ENCODE measurements around the gene EPG5. TPM values are rescaled to one million over a fixed set of nuclear protein-coding genes. Genes with fewer than 3 reads are reported as not detected.
"Not testable (repeated sequence)": the region's sequence is repeated elsewhere in the genome, so short reads cannot be mapped to it uniquely, and the experiment has no call there.

Gene EPG5
- 21.3 and 22.5 TPM in 2 replicates for total RNA-seq

- intact Hi-C loops (cut with micrococcal nuclease), result loop anchor here (1.0 to 2.0 kb wide), 4 partner anchors 32 to 300 kb away; no protein-coding TSS in a partner anchor
These were observed at the start of gene EPG5 for GRCh38 chr18:45967007-45967706. TSS of gene EPG5 (minus strand) at chr18:45967329. CDS start at chr18:45967239, 90 bp downstream.

GRCh38 chr18:46013484-46014189, 46.5 kb upstream of the EPG5 start:
- intact Hi-C loops (cut with micrococcal nuclease), result no loop called here

- intact Hi-C loops (cut with micrococcal nuclease), result no loop called here
These were observed 43.5 kb upstream of the EPG5 start for GRCh38 chr18:46010676-46011075.

DNA sequence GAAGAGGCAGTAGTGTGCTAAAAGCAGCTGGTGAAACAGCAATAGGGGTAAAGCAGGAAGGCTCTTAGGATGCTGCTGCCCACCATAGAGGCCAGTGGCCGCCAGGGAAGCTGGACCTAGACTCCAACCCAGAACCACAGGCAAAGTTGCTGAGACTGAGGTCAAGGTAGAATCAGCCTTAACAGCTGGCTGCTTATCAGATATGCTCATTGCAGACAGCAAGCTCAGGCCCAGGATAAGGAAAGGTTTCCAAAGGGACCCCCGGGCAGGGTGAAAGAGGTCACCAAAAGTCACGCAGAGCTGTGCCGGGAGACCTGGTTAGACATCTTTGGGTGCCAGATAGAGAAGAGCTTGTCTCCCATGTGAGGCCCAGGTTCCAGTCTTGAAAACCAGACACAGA, 42.9 kb upstream of the EPG5 start:
- intact Hi-C loops (cut with micrococcal nuclease), result no loop called here

DNA sequence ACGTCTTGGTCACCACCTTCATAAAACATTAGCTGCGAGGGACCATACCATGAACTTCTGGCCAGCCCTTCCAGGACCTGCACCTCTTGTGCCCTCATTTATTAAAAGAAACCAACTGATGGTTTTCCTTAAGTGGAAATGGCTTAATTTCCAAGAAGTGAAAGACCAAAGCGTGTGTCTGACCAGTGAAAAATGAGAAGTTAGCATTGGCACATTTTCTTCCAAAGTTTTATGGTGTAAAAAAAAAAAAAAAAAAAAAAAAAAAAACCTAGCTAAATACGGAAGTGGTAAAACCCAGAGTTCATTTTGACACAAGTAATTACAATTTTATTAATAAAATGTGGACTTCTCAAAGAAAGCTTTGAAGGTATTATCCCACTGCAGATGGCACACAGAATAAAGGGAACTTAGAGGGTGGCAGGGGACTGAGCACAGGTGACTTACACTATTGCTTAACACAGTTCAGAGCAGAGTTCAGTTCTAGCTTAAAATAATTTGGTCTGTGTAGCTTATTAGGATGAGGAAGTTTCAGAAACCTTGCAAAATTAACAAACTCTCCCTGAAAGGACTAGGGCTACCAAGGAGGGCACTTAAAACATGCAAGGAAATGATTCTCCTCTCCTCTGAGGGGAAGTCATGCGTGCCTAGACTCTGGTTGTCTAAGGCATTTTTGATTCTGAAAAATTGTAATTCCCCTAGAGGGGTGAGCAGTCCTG, 42.2 kb upstream of the EPG5 start:
- intact Hi-C loops (cut with micrococcal nuclease), result no loop called here

DNA sequence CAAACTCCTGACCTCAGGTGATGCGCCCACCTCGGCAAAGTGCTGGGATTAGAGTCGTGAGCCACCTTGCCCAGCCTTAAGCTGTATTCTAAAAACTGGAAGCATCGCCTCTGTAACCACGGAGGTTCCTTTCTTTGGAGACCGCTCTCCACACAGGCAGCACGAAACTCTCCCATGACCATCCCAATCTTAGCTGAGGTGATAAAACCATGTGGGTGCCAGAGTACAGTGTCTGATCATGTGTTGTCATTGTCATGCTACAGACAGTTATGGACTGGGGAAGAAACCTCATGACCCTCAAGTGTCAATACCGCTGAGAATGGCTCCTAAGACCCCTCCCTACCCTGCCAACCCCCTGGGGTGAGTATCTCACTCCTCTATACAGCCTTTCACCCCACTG, 41.4 kb upstream of the EPG5 start:
- intact Hi-C loops (cut with micrococcal nuclease), result no loop called here

- intact Hi-C loops (cut with micrococcal nuclease), result no loop called here
These were observed 40.0 kb upstream of the EPG5 start for GRCh38 chr18:46007165-46007564.

GRCh38 chr18:46002934-46003333, 35.8 kb upstream of the EPG5 start:
- intact Hi-C loops (cut with micrococcal nuclease), result no loop called here

DNA sequence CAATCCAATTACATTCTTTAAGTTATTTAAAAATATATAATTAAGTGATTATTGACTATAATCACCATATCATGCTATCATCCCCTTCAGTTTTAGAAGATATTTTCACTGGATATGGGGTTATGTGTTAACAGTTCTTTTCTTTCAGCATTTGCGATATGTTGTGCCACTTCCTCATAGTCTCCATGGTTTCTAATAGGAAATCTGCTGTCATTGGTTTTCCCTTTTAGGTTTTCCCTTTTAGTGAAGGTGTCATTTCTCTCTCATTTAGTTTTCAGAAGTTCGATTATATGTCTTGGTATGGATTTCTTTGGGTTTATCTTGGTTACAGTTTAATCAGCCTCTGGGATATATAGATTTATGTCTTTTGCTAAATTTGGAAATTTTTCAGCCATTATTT, 34.8 kb upstream of the EPG5 start:
- intact Hi-C loops (cut with micrococcal nuclease), result no loop called here

GRCh38 chr18:46001074-46001473, 33.9 kb upstream of the EPG5 start:
- intact Hi-C loops (cut with micrococcal nuclease), result no loop called here

GRCh38 chr18:45999536-45999935, 32.4 kb upstream of the EPG5 start:
- intact Hi-C loops (cut with micrococcal nuclease), result loop anchor here (2.0 to 5.0 kb wide), 3 partner anchors 33 to 73 kb away; partner anchors contain the start of genes EPG5 and PSTPIP2

- intact Hi-C loops (cut with micrococcal nuclease), result loop anchor here (2.0 to 5.0 kb wide), 3 partner anchors 31 to 75 kb away; partner anchors contain the start of genes EPG5 and PSTPIP2
These were observed 31.1 kb upstream of the EPG5 start for GRCh38 chr18:45998244-45998643.

DNA sequence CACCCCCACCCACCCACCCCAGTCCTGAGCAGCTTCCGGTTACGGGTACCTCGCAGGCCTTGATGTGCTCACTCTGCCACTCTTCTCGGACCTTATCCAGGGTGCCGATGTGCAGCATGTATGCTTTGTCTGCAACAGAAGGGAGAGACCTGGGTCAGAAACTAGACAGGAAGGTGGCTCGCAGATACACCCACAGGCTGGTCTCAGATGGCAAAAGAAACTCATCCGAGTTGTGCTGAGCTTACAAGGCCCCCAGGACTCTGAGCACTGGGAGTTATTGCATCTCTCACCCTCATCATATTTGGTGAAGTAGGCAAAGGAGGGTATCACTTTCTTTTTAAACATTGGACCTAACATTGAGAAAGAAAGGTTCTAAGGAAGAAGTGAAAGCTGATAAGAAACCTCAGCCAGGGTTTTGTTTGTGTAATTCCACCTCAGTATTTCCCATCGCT, 30.6 kb upstream of the EPG5 start:
- intact Hi-C loops (cut with micrococcal nuclease), result loop anchor here (2.0 to 5.0 kb wide), 3 partner anchors 31 to 75 kb away; partner anchors contain the start of genes EPG5 and PSTPIP2

DNA sequence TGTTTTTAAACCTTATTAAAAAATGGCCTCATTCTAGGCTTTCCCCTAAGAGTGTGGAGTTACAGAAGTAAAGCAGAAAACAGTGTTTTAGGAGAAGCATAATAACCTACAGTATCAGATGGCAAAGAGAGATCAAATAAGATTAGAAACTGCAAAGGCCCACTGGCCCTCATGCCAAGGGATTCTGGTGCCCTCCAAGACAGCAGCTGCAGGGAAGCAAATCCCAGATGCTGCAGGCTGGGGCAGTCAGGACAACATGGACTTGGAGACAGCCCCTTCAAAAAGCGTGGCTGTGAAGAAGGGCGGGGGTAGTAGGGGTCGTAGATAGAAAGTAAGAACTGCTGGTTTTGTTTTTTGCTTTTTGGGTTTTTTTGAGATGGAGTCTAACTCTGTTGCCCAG, 28.3 kb upstream of the EPG5 start:
- intact Hi-C loops (cut with micrococcal nuclease), result loop anchor here (5.0 kb wide), 1 partner anchor 62 kb away; no protein-coding TSS in a partner anchor

GRCh38 chr18:45993438-45993837, 26.3 kb upstream of the EPG5 start:
- intact Hi-C loops (cut with micrococcal nuclease), result no loop called here

DNA sequence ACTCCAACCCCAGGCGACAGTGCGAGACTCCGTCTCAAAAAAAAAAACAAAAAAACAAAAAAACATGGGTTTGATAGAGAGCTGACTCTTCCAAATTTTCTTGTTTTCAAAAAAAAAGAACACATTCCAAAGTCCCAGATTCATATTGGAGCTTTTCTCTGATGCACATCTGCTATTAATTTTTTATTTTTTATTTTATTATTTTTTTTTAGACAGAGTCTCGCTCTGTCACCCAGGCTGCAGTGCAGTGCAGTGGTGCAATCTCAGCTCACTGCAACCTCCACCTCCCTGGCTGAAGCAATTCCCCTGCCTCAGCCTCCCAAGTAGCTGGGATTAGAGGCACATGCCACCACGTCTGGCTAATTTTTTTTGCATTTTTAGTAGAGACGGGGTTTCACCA, 25.4 kb upstream of the EPG5 start:
- intact Hi-C loops (cut with micrococcal nuclease), result not testable (repeated sequence)

DNA sequence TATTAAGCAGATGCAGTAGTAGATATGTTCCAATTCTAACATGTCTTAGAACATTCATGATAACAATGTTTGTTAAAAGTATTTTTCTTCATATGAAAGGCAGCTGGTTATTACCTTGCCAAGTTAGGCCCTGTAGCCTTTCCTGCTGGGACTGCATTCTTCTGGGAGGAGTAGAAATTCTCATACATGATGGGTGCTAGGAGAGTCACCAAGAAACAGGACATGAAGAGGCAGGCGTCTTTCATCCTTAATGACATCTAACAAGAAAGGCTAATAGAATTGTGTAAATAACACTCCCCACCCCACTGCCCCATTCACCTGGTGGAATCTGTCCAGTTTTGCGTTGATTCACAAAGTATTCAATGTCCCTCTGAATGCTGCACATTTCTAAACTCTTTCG, 24.7 kb upstream of the EPG5 start:
- intact Hi-C loops (cut with micrococcal nuclease), result no loop called here

GRCh38 chr18:45984546-45985235, 17.6 kb upstream of the EPG5 start:
- intact Hi-C loops (cut with micrococcal nuclease), result no loop called here

- intact Hi-C loops (cut with micrococcal nuclease), result no loop called here
These were observed 14.7 kb upstream of the EPG5 start for GRCh38 chr18:45981821-45982220.

- intact Hi-C loops (cut with micrococcal nuclease), result no loop called here
These were observed 13.1 kb upstream of the EPG5 start for GRCh38 chr18:45980229-45980628.

DNA sequence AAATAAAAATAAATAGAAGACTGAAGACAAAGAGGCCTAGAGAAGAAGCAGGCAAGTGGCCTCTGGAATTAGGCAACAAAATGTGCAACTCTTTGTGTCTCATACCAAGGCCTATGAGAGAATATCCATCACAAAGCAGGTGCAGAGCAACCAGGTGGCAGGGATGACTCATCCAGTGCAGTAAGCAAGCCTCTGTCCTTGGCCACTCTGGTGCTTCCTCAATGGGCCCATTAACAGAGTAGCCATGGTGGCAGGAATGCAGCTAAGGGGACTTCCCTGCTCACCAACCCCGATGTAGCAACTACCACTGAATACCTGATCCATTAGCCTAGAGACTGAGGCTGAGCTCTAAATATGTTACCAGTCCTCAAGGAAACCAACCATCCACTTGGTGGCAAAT, 11.0 kb upstream of the EPG5 start:
- intact Hi-C loops (cut with micrococcal nuclease), result no loop called here

Data from T-helper 2 cell treated with Interferon-gamma antibody and Interleukin-4, amounts not matched to agents 100 ng/mL and 5 ng/mL, for 36 hours (primary cell).